Measurements from ENCODE around the gene CALN1.

- TF ChIP-seq HNF4A (conservative IDR thresholded peaks at IDR 0.05) (no peak), CTCF (IDR thresholded peaks at IDR 0.05; ENCODE audit: low read depth, low read length, missing input control) (no peak), MAX (IDR thresholded peaks at IDR 0.05) (no peak), EGR1 (IDR thresholded peaks at IDR 0.05; ENCODE audit: low read depth in 2 of 2) (no peak), ZBTB33 (IDR thresholded peaks at IDR 0.05) (no peak), TAF1 (conservative IDR thresholded peaks at IDR 0.05) (no peak)
These were observed 32.9 kb upstream of the CALN1 start for GRCh38 chr7:72445075-72445474.

Measured in liver (tissue), 3 donors.